Measurements from ENCODE around the gene ZNF211.

The ZNF211 gene

DNA sequence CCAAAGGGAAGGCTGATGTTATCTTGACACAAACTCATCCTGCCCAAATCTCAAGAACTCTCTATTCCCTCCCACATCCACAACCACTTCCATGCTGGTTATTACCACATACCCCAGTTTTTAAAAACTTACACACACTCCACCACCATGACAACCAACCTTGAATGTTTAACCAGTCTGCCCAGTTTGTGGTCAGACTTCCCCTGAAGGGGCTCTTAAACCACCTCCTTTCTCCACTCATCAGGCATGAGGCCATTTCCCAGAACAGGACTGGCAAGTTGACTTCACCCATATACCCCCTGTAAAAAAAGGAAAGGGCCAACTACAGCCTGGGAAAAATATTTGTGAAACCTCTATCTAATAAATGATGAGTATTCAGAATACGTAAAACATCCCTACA is 23.4 kb downstream of the ZNF211 start:
- no peak for DNase-seq

DNA sequence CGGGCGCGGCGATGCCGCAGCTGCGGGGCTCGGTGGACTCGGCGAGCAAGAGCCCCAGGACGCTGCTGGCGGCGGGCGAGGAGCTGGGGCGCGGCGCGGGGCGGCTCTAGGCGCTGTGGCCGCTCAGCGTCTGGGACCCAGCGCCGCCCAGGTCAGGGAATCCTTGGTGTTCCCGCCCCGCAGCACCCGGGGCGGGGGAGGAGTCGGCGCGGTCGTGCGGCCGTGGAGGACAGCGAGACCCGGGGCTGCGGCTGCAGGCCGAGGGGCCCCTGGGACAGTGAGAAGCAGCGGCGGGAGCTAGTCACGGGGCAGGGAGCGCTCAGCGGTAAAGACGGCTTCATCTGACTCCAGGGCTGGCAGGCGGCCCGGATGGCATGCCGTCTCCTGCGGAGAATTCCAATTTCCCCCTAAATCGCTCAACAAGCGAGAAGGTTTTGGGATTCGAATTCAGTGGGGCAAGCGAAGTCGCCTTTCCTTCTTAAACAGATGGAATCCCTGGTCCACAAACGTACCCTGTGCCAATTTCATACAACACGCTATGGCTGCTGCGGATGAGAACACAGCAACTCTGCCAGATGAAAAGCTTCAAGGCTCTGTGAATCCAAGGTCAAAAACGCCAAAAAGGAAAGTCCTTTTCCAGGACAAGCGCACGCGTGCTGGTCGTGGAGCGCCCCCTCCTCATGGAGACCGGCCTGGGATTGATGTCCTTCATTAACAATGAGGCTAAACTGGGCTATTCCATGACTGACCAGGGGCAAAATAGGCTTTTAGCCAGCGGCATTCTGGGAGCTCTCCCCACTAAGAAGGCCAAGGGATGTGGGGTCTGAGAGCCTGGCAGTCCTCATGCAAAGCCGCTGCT is 31.5 kb downstream of the ZNF211 start:
- peak; percentile 23 for DNase-seq

DNA sequence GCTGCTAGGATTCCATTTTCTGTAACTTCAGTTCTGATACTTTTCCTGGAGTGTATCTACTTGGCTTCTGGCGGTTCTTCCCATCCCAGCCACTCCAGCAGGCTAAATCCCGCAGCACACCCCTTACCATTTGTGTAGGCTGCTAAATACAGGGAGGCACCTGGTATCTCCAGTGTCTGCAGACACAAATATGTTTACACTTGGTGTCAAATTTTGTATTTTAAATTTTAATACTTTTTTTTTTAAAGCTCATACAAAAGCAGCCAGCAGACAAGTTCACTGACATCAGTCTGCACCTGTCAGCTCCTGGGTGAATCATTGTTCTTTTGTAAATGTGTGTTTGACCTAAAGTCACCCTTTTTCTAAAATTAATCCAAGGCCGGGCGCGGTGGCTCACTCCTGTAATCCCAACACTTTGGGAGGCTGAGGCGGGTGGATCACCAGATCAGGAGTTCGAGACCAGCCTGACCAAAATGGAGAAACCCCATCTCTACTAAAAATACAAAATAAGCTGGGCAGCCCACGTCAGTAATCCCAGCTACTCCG is 32.4 kb downstream of the ZNF211 start:
- DNase-seq = no peak

DNA sequence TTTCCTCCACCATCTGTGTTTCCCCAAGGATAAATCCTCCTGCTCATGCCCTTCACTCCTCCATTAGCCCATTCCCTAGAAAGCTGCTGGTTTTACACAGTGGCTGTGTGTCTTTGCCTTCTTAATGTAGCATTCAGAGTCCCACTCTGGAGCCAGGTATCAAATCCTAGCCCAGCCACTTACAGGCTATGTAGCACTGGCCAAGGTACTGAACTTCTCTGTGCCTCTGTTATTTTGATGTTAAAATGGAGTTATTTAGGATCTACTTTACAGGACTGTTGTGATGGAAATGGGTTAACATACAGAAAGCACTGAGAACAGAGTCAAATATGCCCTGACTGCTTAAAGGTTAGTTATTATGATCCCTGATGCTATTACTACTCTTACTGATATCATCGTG is 34.3 kb downstream of the ZNF211 start:
- no peak for DNase-seq

DNA sequence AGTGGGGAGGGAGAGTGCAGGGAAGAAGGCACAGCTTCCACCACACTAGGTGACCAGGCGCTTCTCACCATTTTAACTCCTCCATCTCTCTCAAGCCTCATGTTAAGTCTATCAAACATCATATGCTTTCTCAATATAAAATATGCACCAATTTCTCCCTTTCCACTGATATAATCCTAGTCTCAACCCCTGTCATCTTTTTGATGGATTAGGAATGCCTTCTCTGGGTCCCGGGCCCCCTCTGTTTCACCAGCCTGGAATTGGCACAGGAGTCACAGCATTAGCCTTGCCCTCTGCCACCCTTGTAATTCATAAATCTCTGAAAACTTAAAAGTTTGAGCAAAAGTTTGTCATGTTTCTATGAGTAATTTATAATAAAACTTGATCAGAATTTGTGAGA is 35.7 kb downstream of the ZNF211 start, which contains the start of gene ZSCAN4:
Gene ZSCAN4 (plus strand): TSS at position 301 of the 400 bp plus-strand sequence. CDS start 7,211 bp downstream, outside the sequence.
- DNase-seq = no peak

DNA sequence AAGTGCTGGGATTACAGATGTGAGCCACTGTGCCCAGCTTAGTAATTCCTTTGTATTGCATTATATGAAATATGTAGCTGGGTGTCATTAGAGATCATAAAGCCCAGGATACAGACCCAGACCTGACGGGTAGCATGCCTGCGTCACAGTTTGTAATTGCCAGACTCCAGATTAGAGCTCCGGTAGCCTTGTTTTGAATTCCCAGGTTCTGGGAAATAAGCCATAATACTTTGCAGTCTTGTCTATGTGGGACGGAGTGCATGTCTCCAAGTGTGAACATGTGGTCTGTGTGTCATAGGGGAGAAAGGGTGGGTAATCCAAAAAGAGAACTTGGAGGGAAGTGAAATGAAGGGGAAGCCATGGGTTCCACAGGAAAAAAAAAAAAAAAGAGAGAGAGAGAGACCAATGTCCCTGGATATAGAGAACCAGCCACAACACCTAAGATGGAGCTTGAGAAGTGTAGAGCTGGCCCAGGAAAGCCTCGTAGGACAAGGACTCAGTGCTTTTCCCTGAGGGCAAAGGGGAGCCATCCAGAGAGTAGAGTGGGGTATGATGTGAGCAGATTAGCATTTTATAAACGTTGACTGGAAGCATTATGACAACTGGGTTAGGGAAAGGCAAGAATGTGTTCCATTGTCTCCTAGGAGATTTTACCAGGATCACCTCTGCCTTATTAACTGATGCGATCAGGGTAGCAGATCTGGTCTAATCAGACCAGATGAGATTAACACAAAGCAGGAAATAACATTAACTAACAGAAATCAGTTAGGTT is 38.3 kb downstream of the ZNF211 start:
- no peak for DNase-seq

DNA sequence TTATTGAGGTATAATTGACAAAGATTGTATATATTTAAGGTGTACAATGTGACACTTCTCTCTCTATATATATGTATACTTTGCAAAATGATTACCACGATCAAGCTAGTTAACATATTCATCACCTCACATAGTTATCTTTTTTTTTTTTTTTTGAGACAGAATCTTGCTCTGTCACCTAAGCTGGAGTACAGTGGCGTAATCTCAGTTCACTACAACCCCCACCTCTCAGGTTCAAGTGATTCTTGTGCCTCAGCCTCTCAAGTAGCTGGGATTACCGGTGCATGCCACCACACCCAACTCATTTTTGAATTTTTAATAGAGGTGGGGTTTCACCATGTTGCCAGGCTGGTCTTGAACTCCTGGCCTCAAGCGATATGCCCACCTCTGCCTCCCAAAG is 39.5 kb downstream of the ZNF211 start:
- no peak for DNase-seq

DNA sequence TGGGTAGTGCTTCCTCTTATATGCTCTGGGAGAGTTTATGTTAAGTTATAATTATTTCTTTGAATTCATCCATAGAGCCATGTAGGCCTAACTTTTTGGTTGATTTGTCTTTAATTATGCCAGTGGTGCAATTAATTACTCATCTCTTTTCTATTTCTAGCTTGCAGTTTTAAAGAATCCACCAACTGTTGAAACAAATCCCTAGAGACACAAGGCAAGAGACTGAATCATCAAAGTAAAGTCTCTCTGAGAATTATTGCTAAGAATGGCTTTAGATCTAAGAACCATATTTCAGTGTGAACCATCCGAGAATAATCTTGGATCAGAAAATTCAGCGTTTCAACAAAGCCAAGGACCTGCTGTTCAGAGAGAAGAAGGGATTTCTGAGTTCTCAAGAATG is 42.9 kb downstream of the ZNF211 start:
- DNase-seq = no peak

DNA sequence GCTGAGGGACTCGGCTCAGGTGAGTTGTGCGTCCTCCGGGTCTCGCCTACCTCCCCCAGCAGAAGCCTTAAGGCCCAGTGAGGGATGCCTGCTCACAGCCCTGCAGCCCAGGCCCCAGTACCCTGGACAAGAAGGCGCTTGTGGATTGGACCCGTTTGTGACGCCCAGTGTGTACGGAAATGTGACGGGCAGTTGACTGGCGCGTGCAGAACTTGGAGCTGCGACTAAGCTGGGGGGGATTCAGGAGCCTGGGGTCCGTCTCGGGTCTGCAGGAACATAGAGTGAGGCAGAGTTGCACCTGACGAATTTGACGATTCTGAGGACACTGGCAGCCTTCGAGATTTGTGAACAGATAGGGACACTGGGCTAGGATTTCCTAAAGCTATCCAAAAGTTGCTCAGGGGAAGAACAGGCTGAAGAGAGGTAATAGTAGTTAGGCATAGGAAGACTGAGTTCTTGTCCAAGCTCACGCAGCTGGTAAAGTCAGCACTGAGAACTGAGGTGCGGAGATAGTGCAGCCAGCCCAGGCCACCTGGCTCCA is 49.3 kb downstream of the ZNF211 start:
- no peak for DNase-seq

DNA sequence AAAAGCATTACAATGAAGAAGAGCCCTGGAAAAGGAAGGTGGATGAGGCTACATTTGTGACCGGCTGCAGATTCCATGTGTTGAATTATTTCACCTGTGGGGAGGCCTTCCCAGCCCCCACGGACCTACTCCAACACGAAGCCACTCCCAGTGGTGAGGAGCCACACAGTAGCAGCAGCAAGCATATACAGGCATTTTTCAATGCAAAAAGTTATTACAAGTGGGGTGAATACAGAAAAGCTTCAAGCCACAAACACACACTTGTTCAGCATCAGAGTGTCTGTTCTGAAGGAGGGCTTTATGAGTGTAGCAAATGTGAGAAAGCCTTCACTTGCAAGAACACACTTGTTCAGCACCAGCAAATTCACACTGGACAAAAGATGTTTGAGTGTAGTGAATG is 53.8 kb downstream of the ZNF211 start:
- no peak for DNase-seq

DNA sequence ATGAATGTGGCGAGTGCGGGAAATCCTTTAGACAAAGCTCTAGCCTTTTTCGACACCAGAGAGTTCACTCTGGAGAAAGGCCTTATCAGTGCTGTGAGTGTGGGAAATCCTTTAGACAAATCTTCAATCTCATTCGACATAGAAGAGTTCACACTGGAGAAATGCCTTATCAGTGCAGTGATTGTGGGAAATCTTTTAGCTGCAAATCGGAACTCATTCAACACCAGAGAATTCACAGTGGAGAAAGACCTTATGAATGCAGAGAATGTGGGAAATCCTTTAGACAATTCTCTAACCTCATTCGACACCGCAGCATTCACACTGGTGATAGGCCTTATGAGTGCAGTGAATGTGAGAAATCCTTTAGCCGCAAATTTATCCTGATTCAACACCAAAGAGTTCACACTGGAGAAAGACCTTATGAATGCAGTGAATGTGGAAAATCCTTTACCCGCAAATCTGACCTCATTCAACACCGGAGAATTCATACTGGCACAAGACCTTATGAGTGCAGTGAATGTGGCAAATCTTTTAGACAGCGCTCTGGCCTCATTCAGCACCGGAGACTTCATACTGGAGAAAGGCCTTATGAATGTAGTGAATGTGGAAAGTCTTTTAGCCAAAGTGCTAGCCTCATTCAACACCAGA is 54.5 kb downstream of the ZNF211 start:
- DNase-seq = no peak

DNA sequence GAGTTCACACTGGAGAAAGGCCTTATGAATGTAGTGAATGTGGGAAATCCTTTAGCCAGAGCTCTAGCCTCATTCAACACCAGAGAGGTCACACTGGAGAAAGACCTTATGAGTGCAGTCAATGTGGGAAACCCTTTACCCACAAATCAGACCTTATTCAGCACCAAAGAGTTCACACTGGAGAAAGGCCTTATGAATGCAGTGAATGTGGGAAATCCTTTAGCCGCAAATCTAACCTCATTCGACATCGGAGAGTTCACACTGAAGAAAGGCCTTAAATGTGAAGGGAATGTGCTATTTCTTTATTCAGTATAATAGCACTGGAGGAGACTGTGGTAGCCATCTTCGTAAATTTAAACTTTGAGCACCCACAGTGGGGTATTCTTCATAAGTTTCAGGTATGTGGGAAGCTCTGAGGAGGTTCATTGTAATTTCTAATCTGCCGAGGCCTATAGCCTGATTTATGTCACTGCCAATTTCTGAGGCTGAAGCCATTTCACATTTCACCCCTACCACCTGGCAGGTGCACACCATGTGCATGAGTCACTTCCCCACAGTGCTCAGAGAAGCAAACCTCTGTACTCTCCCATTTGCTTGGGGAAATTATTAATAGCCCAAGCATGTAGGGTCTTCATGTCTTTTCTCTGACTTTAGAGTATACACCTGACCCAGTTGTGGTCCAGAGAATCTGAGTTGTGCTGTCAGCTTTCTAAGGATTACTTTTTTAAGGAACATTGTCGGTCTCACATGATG is 55.2 kb downstream of the ZNF211 start:
- no peak for DNase-seq

DNA sequence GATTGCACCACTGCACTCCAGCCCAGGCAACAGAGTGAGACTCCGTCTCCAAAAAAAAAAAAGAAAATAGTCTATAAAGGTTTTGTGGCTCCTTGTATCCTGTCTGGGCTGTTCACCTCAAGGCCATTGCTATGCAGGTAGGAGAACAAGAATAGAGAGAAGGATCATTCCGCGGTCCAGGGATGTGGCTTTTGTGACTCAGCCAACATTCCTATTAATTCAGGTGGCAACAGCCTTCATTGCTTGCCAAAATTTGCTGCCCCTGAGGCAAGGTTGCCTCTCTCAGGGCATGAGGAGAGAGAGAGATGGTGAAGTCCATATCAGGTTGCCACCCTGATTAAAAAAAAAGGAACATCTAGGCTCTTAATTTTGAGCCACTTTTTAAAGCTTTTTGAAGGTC is 56.8 kb downstream of the ZNF211 start:
- no peak for DNase-seq

All from stimulated activated CD4-positive, alpha-beta T cell treated with anti-CD3 and anti-CD28 coated beads, Interleukin-15, amount 100 ng/mL, for 24 hours (primary cell).